ENCODE results near the gene MYO16. TPM values are rescaled to one million over a fixed set of nuclear protein-coding genes. Genes with fewer than 3 reads are reported as not detected.

MYO16 gene
- total RNA-seq, 1 donor from 2014 or later: 0.49 TPM

DNA sequence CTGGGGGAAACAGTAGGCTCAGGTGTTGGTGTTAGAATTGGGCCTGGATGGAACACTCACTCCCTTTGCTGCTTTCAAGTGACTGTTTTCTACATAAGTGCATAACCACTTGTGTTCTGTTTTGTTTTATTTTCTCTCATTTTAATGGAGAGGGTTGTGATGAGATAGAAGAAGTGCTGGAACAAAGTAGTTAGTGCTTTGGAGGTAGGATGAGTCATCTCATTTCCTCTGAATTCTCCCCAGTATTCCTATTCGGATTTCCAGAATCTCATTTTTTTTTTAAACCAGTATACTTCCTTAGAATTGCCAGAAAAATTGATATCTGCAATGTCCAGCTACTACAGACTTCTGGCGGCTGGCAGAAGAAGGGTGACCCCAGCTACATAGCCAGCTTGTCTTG, 575.9 kb downstream of the MYO16 start:
- Histone ChIP-seq H3K27me3 (no peaks in the 10 kb centered on the region), H3K27ac (no peak overlapping the region), H3K4me1 (no peaks in the 10 kb centered on the region), H3K36me3 (no peaks in the 10 kb centered on the region), H3K9me3 (no peaks in the 10 kb centered on the region), H3K4me3 (no peak overlapping the region)
- intact Hi-C loops (cut with DNase I): no loop called here
- TF ChIP-seq POLR2A (IDR thresholded peaks at IDR 0.05) (no peak), POLR2AphosphoS5 (IDR thresholded peaks at IDR 0.05; ENCODE audit: insufficient read depth in 1 of 2, low read depth in 1 of 2) (no peak)
- TF ChIP-seq, protein P1, sequence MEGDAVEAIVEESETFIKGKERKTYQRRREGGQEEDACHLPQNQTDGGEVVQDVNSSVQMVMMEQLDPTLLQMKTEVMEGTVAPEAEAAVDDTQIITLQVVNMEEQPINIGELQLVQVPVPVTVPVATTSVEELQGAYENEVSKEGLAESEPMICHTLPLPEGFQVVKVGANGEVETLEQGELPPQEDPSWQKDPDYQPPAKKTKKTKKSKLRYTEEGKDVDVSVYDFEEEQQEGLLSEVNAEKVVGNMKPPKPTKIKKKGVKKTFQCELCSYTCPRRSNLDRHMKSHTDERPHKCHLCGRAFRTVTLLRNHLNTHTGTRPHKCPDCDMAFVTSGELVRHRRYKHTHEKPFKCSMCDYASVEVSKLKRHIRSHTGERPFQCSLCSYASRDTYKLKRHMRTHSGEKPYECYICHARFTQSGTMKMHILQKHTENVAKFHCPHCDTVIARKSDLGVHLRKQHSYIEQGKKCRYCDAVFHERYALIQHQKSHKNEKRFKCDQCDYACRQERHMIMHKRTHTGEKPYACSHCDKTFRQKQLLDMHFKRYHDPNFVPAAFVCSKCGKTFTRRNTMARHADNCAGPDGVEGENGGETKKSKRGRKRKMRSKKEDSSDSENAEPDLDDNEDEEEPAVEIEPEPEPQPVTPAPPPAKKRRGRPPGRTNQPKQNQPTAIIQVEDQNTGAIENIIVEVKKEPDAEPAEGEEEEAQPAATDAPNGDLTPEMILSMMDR (IDR thresholded peaks at IDR 0.05): no peak
- DNase-seq (ENCODE audit: extremely low spot score in 2 of 2): no peak

DNA sequence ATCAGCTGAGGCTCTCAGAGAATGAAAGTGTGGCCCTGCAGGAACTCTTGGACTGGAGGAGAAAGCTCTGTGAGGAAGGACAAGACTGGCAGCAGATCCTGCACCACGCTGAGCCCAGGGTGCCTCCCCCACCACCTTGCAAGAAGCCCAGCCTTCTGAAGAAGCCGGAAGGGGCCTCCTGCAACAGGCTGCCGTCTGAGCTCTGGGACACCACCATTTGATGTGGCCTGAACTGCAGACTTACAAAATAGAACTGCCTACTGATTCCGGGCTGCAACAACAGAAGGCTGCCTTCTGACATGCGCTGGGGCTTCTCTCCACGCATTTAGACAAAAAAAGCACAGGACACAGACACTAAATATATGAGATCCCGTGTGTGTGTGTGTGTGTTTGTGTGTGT, 577.2 kb downstream of the MYO16 start:
- Histone ChIP-seq H3K36me3 (no peaks in the 10 kb centered on the region), H3K4me3 (no peak overlapping the region), H3K27me3 (no peaks in the 10 kb centered on the region), H3K4me1 (no peaks in the 10 kb centered on the region), H3K27ac (no peak overlapping the region), H3K9me3 (no peaks in the 10 kb centered on the region)
- DNase-seq (ENCODE audit: extremely low spot score in 2 of 2): no peak
- TF ChIP-seq, protein P1 (IDR thresholded peaks at IDR 0.05): no peak
- TF ChIP-seq POLR2A (IDR thresholded peaks at IDR 0.05) (no peak), POLR2AphosphoS5 (IDR thresholded peaks at IDR 0.05; ENCODE audit: insufficient read depth in 1 of 2, low read depth in 1 of 2) (no peak)
- intact Hi-C loops (cut with DNase I): no loop called here

DNA sequence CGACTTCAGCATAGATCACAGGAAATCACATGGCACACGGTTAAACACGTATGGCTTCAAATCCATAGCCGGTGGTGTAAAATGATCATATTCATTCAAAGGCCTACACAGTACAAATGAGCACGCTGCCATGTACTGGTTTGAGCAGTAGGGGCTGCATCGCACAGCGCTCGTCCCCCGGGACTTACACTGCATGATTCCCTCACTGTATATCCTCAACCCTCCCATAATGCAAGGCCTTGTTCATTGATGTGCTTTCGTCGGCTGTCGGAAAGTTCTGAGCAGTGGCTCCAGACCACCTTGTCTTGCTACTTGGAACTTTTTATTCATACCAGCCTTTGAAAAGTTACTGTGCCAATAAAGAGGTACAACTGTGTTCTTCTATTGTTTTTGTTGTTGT, 578.2 kb downstream of the MYO16 start:
- no peaks in the 10 kb centered on the region for H3K4me1 ChIP-seq
- H3K4me3 ChIP-seq: no peak overlapping the region
- no peak for TF ChIP-seq POLR2A (IDR thresholded peaks at IDR 0.05)
- TF ChIP-seq, protein P1 (IDR thresholded peaks at IDR 0.05): no peak
- TF ChIP-seq POLR2AphosphoS5 (IDR thresholded peaks at IDR 0.05; ENCODE audit: insufficient read depth in 1 of 2, low read depth in 1 of 2): no peak
- no peak overlapping the region for H3K27ac ChIP-seq
- intact Hi-C loops (cut with DNase I): no loop called here
- DNase-seq (ENCODE audit: extremely low spot score in 2 of 2): no peak
- H3K9me3 ChIP-seq: no peaks in the 10 kb centered on the region
- H3K27me3 ChIP-seq: no peaks in the 10 kb centered on the region
- H3K36me3 ChIP-seq: no peaks in the 10 kb centered on the region

DNA sequence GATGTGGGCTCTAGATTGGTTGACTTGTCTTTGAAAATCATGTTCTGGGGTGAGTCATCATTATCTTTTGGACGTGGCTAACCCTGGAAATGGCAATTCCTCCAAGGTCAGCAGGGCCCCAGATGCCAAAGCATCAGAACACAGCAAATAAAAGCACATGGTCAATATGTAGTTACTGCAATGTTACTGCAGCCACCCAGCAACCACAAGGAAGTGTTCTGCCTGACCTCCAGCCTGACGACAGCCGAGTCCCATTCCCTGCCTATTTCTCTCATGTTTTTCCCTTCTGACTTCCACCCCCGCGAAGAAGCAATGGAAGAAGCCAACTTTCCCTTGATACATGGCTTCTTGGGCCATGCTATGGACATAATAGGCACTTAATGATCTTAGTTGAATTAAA, 579.1 kb downstream of the MYO16 start:
- DNase-seq (ENCODE audit: extremely low spot score in 2 of 2): no peak
- no peaks in the 10 kb centered on the region for H3K27me3 ChIP-seq
- no peak for TF ChIP-seq POLR2A (IDR thresholded peaks at IDR 0.05)
- TF ChIP-seq, protein P1 (IDR thresholded peaks at IDR 0.05): no peak
- TF ChIP-seq POLR2AphosphoS5 (IDR thresholded peaks at IDR 0.05; ENCODE audit: insufficient read depth in 1 of 2, low read depth in 1 of 2): no peak
- no peak overlapping the region for H3K27ac ChIP-seq
- intact Hi-C loops (cut with DNase I): no loop called here
- H3K36me3 ChIP-seq: no peaks in the 10 kb centered on the region
- no peaks in the 10 kb centered on the region for H3K9me3 ChIP-seq
- H3K4me3 ChIP-seq: no peak overlapping the region
- H3K4me1 ChIP-seq: no peaks in the 10 kb centered on the region

DNA sequence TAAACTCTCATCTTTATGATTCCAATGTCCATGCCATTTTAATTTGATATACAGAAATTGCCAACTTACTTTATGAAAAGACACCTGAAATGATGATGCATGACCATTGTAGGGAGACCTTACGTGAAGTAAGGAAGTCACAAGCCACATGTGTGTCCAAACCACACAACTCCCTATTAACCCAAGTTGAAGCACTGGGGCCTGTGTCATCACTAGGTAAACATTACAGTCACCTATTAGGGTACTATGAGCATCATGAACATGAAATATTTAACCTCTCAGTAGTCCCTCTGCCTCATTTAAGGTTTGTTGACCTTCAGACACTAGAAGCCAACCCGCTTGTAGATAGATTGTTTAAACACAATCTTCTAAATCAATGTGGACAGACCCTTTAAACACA, 580.1 kb downstream of the MYO16 start:
- intact Hi-C loops (cut with DNase I): no loop called here
- Histone ChIP-seq H3K27me3 (no peaks in the 10 kb centered on the region), H3K4me1 (no peaks in the 10 kb centered on the region), H3K4me3 (no peak overlapping the region), H3K36me3 (no peaks in the 10 kb centered on the region), H3K27ac (no peak overlapping the region), H3K9me3 (no peaks in the 10 kb centered on the region)
- DNase-seq (ENCODE audit: extremely low spot score in 2 of 2): no peak
- TF ChIP-seq POLR2AphosphoS5 (IDR thresholded peaks at IDR 0.05; ENCODE audit: insufficient read depth in 1 of 2, low read depth in 1 of 2): no peak

DNA sequence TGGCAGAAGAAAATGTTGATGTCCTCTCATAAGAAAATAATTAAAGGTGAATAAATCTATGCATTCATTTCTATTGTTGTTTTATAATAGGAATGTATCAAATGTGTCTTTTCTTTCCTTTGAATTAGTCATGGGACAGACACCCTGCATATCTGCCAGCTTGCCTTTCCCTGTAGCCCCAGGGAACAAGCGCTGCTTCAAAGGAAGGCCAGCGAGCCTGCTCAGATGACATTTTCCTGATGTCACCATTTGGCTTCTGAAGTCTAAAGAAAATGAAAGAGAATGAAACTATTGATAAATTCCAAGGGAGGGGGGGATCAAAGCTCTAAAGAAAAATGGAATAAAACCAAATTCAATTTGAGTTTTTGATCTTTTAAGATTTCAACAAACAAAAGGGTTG, 582.2 kb downstream of the MYO16 start:
- H3K4me1 ChIP-seq: no peaks in the 10 kb centered on the region
- H3K9me3 ChIP-seq: no peaks in the 10 kb centered on the region
- no peaks in the 10 kb centered on the region for H3K27me3 ChIP-seq
- H3K36me3 ChIP-seq: no peaks in the 10 kb centered on the region
- TF ChIP-seq POLR2A (IDR thresholded peaks at IDR 0.05) (no peak), POLR2AphosphoS5 (IDR thresholded peaks at IDR 0.05; ENCODE audit: insufficient read depth in 1 of 2, low read depth in 1 of 2) (no peak)
- TF ChIP-seq, protein P1 (IDR thresholded peaks at IDR 0.05): no peak
- H3K4me3 ChIP-seq: no peak overlapping the region
- intact Hi-C loops (cut with DNase I): no loop called here
- no peak for DNase-seq (ENCODE audit: extremely low spot score in 2 of 2)
- no peak overlapping the region for H3K27ac ChIP-seq
